ENCODE data around the gene NXPE2.

- TF ChIP-seq POLR2AphosphoS5 (IDR thresholded peaks at IDR 0.05; ENCODE audit: low read depth, low read length) (no peak), TAF1 (IDR thresholded peaks at IDR 0.05; ENCODE audit: borderline replicate concordance, insufficient read depth, low read length) (no peak)
Observed at GRCh38 chr11:114709960-114710359, 31.6 kb downstream of the NXPE2 start.

Data from PFSK-1 (cell line).